Suprapubic skin (tissue), 4 donors: ENCODE measurements around the gene TBC1D22A. TPM values are rescaled to one million over a fixed set of nuclear protein-coding genes. Genes with fewer than 3 reads are reported as not detected.

Experiments used
- DNase-seq, 2 donors: peaks; one replicate each; pipeline ENCODE4 v3.0.0-alpha.2; 2019; ENCODE audit warnings: low spot score in 2 of 2
- H3K27ac ChIP-seq: fragments of 200-600 bp; sonication (generic); one replicate; pipeline ENCODE4 v1.5.1; 2019
- H3K27me3 ChIP-seq: fragments of 200-600 bp; sonication (generic); one replicate; pipeline ENCODE4 v1.5.1; 2019
- H3K36me3 ChIP-seq: fragments of 200-600 bp; sonication (generic); one replicate; pipeline ENCODE4 v1.5.1; 2019
- H3K4me1 ChIP-seq: fragments of 200-600 bp; sonication (generic); one replicate; pipeline ENCODE4 v1.5.1; 2019
- H3K4me3 ChIP-seq: fragments of 200-600 bp; sonication (generic); one replicate; pipeline ENCODE4 v1.5.1; 2019; ENCODE audit warnings: mild to moderate bottlenecking
- H3K9me3 ChIP-seq: fragments of 200-600 bp; sonication (generic); one replicate; pipeline ENCODE4 v1.5.1; 2019
- CTCF ChIP-seq, 2 donors: fragments of 200-600 bp in 1 of 2; fragments of 450-650 bp in 1 of 2; sonication (generic) in 1 of 2; IDR thresholded peaks; one replicate each; pipeline ENCODE4 v1.5.1; 2016 to 2019; ENCODE audit warnings: antibody characterized with exemption in 2 of 2, mild to moderate bottlenecking in 1 of 2, moderate library complexity in 1 of 2
- EP300 ChIP-seq: sonication (generic); formaldehyde crosslinking; IDR thresholded peaks from one replicate; pipeline ENCODE4 v1.6.1; 2017; ENCODE audit warnings: antibody characterized with exemption
- POLR2A ChIP-seq, 2 donors: fragments of 450-650 bp; IDR thresholded peaks; one replicate each; pipeline ENCODE4 v1.6.1; 2017; ENCODE audit warnings: antibody characterized with exemption in 2 of 2, mild to moderate bottlenecking in 2 of 2, moderate library complexity in 2 of 2
- POLR2AphosphoS5 ChIP-seq, 3 donors: sonication (generic); formaldehyde crosslinking; IDR thresholded peaks; one replicate each; pipeline ENCODE4 v1.6.1; 2017; ENCODE audit warnings: antibody characterized with exemption in 3 of 3
- WGBS: methylation state at CpG from one replicate; pipeline ENCODE4 v1.1.5; 2018; 5-methylcytosine and 5-hydroxymethylcytosine counted together
- total RNA-seq, 4 donors: library from RNA; depleted of rRNA; stranded (reverse); fragments of >200 nt; gene quantifications; one replicate each; pipeline ENCODE4 v1.1.0, GENCODE V29; 2016

Gene TBC1D22A
- total RNA-seq, 4 donors from 2014 or later: 24.8 to 43.2 (median 35.4) TPM

- 92% methylated on average over 9 of the region's 29 CpGs for WGBS
- no peak overlapping the region for H3K27ac ChIP-seq
- H3K36me3 ChIP-seq: peaks cover 14% of the 10 kb centered on the region
- no peaks in the 10 kb centered on the region for H3K9me3 ChIP-seq
- H3K4me1 ChIP-seq: no peaks in the 10 kb centered on the region
- no peak overlapping the region for H3K4me3 ChIP-seq
- TF ChIP-seq CTCF (IDR thresholded peaks at IDR 0.05): no peak
- no peak for TF ChIP-seq POLR2AphosphoS5 (IDR thresholded peaks at IDR 0.05)
- no peak for TF ChIP-seq POLR2A (IDR thresholded peaks at IDR 0.05)
- TF ChIP-seq EP300: no peak
- H3K27me3 ChIP-seq: no peaks in the 10 kb centered on the region
- peak in 1 of 2 donors; percentile 65 for DNase-seq
Measured at GRCh38 chr22:46902998-46903916, 140.8 kb downstream of the TBC1D22A start.

GRCh38 chr22:46905415-46905814, 143.0 kb downstream of the TBC1D22A start:
- no peaks in the 10 kb centered on the region for H3K9me3 ChIP-seq
- 83% methylated on average over 7 of the region's 15 CpGs for WGBS
- H3K4me1 ChIP-seq: no peaks in the 10 kb centered on the region
- peaks cover 17% of the 10 kb centered on the region for H3K36me3 ChIP-seq
- no peak for TF ChIP-seq EP300
- TF ChIP-seq POLR2A (IDR thresholded peaks at IDR 0.05): no peak
- no peak for TF ChIP-seq POLR2AphosphoS5 (IDR thresholded peaks at IDR 0.05)
- no peak for TF ChIP-seq CTCF (IDR thresholded peaks at IDR 0.05)
- no peaks in the 10 kb centered on the region for H3K27me3 ChIP-seq
- no peak overlapping the region for H3K27ac ChIP-seq
- no peak overlapping the region for H3K4me3 ChIP-seq
- DNase-seq: no peak

DNA sequence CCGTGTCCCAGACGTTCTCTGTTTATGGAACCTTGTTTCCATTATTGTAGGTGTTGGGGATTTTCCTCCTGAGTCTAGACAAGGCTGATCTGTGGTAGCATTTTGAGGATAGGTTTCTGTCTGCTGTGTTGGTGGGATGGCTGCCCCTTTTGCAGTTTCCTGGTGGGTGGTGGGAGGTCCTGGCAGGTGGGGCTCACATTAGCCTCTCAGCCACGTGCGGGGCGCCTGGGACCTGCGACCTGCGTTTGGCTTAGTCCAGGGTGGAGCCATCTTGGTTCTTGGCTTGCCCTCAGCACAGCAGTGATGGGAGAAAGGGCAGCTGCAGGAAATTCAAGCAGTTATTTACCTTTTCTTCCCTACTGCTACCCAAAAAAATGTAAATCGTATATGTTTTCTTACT, 143.4 kb downstream of the TBC1D22A start:
- Histone ChIP-seq H3K36me3 (peaks cover 17% of the 10 kb centered on the region), H3K27me3 (no peaks in the 10 kb centered on the region), H3K27ac (no peak overlapping the region), H3K9me3 (no peaks in the 10 kb centered on the region), H3K4me1 (no peaks in the 10 kb centered on the region), H3K4me3 (no peak overlapping the region)
- TF ChIP-seq EP300 (no peak), CTCF (IDR thresholded peaks at IDR 0.05) (no peak), POLR2A (IDR thresholded peaks at IDR 0.05) (no peak), POLR2AphosphoS5 (IDR thresholded peaks at IDR 0.05) (no peak)
- DNase-seq: no peak
- WGBS: 87% methylated on average over 8 of the region's 8 CpGs

DNA sequence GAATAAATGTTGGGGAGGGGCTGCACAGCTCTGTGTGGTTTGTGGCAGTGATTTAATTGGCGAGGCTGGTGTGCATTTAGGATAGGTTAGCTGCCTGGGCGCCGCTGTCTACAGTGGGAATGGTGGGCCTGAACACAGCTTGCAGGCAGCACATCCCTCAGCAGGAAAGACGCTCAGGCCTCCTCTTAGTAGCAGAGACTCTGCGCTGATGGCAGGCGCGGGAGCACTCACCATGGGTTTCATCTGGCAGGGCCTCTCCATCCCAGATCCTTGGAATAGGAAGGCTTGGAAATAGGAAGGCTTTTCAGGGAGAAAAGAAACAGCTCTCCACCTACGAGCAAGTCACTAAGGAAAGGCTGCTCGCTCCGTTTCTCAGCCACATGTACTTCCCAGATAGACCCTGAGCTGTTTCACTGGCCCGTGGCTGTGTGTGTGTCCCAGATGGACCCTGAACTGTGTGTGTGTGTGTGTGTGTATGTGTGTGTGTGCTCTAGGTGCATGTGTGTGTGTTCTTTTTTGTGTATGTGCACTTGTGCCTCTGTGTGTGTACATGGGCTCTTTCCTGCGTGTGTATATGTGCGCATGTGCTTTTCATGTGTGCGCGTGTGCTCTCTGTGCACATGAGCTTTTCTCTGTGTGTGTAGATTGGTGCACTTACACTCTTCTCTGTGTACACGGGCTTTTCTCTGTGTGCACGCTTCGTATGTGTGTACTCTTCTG, 144.0 kb downstream of the TBC1D22A start:
- H3K4me3 ChIP-seq: no peak overlapping the region
- no peaks in the 10 kb centered on the region for H3K9me3 ChIP-seq
- H3K27ac ChIP-seq: no peak overlapping the region
- no peak for DNase-seq
- WGBS: 95% methylated on average over 18 of the region's 18 CpGs
- peaks cover 17% of the 10 kb centered on the region for H3K36me3 ChIP-seq
- TF ChIP-seq POLR2AphosphoS5 (IDR thresholded peaks at IDR 0.05): no peak
- no peak for TF ChIP-seq EP300
- TF ChIP-seq CTCF (IDR thresholded peaks at IDR 0.05): no peak
- no peak for TF ChIP-seq POLR2A (IDR thresholded peaks at IDR 0.05)
- H3K4me1 ChIP-seq: no peaks in the 10 kb centered on the region
- no peaks in the 10 kb centered on the region for H3K27me3 ChIP-seq
